Activated CD4-positive, alpha-beta T cell treated with anti-CD3 and anti-CD28 coated beads, Interleukin-2, amount 50 U/mL, for 24 hours (primary cell): ENCODE results near the gene RGPD3.

ENCODE experiments used
- DNase-seq, 2 donors: peaks; one replicate each; pipeline ENCODE4 v3.0.0-alpha.2; 2020; ENCODE audit warnings: low read depth in 1 of 2, low spot score in 1 of 2

RGPD3 gene

DNA sequence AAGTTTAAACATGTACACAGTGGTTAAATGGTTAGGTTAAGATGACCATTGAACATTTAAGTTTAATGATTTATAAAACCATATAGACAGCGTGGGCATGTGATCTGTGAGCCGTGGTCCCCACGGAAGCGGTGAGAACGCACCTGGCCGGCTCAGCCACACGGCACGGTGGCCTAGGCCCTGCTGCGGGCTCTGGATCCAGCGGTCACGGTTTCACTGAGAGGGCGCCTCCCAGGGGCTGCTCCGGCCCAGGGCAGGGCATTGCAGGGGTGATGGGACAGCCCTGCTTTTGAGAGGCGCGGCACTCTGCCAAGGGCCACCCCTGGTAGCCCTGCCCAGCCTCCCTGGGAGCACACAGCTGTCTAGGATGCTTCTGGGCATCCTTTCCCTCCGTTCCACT lies 124.9 kb downstream of the RGPD3 start:
- DNase-seq: no peak

DNA sequence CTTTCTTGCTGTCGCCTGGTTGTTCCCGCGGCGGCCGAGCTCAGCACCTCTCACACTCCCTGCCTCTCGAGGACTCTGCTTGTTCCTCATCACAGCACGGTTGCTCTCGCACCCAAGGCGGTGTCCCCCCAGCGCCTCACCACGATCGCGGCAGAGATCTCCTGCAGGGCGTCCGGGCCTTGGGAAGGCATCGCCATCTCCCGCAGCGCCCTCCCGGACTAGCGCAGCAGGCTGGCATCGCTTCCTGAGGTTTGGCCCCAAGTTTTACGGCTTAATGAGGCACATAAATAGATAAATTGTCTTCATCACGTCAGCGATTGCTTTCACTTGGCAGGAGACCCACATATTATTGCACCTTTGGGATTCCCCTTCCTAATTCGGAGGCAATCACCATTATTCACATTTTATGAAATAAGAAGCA lies 125.4 kb downstream of the RGPD3 start:
- DNase-seq: no peak

DNA sequence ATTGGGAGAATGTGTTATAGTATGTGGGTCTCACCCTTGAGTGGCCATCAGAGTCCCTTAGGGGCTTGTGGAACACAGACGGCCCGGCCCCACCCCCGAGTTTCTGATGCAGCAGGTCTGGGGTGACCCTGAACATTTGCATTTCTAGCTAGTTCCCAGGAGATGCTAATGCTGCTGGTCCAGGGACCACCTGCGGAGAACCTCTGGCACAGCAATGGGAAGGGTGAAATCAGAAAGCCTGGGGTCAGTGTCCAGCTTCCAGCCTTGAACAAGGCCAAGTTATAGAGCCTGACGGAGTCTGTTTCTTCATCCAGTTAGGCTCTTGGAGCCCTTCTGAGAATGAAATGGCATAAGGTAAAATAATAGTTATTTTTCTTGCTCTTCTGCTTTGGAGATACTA lies 126.5 kb downstream of the RGPD3 start:
- no peak for DNase-seq
